Measurements from ENCODE around the gene POT1.

DNA sequence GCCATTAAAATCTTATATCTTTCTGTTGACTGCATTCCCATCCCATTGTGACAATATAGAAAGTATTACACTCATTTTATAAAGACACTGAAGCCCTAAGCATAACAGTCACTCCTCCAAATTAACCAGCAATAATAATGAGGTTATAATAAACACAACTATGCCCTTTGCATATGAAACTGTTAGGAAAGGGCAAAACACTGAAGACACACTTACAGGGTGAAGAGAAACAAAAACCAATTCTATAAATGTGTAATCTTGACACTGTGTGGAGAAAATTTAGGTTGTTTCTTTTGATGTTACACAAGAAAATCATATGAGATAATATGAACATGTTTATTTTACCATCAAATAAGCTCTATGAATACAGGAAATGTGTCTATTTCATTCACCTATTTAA is 150.0 kb downstream of the POT1 start:
- TF ChIP-seq POLR2A (IDR thresholded peaks at IDR 0.05) = no peak
- TF ChIP-seq, protein P1, sequence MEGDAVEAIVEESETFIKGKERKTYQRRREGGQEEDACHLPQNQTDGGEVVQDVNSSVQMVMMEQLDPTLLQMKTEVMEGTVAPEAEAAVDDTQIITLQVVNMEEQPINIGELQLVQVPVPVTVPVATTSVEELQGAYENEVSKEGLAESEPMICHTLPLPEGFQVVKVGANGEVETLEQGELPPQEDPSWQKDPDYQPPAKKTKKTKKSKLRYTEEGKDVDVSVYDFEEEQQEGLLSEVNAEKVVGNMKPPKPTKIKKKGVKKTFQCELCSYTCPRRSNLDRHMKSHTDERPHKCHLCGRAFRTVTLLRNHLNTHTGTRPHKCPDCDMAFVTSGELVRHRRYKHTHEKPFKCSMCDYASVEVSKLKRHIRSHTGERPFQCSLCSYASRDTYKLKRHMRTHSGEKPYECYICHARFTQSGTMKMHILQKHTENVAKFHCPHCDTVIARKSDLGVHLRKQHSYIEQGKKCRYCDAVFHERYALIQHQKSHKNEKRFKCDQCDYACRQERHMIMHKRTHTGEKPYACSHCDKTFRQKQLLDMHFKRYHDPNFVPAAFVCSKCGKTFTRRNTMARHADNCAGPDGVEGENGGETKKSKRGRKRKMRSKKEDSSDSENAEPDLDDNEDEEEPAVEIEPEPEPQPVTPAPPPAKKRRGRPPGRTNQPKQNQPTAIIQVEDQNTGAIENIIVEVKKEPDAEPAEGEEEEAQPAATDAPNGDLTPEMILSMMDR (IDR thresholded peaks at IDR 0.05) = no peak

All from suprapubic skin (tissue), 3 donors.